IPS-11a (cell line): ENCODE measurements around the gene GALE.
"Not testable (repeated sequence)": the region's sequence is repeated elsewhere in the genome, so short reads cannot be mapped to it uniquely, and the experiment has no call there.

Experiments
- H3K4me3 ChIP-seq: one replicate; pipeline ENCODE4 v1.5.1; 2013; ENCODE audit warnings: low read depth, low read length, control low read depth

GALE gene

DNA sequence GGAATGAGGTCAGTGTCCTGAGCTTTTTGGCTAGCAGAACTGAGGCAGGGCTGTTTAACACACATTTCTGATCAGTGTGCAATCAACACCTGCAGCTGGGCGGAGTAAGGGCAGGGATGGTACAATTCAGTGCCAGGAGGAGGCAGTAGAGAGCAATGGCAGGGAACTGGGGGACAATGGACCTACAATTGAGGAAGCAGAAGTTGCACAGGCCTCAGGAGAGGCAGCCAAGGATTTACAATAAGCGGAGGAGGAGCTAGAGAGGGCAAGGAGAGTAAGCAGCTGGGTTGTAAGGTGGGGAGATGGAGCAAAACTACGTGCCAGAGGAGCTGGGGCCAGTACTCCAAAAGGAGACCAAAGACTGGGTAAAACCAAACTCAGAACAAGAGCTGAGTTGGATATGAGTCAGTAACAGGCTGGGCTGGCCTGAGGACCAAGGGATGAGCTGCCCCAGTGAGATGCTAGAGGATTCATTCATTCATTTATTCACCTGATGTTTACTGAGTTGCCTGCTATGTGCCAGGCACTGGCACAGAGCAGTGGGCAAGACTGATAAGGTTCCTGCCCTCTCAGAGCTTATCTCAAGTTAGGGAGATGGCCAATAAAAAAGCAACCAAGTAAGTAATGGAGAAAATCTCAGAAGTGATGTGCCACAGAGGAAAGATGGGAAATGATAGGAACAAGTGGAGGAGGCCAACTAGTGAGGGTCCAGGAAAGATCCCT, 10.4 kb upstream of the GALE start:
- H3K4me3 ChIP-seq: no peak overlapping the region

DNA sequence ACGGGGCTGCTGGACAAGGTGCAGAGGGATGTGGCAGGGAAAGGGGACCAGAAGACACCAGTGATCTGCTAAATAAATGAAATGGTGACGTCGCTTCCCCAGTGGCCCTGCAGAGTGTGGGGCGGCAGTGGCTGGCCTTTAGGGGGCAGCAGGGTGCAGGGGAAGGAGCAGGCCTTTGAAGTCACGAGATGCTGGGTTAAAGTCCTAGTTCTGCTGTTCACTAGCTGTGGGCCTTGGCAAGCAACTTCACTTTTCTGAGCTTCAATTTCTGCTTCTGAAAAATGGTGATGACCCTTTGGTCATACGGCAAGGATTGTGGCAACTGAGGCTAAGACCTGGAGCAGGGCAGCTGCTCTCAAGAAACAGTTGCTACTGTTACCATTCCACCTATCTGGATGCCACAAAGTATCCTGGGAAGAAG, 9.2 kb upstream of the GALE start:
- no peak overlapping the region for H3K4me3 ChIP-seq

DNA sequence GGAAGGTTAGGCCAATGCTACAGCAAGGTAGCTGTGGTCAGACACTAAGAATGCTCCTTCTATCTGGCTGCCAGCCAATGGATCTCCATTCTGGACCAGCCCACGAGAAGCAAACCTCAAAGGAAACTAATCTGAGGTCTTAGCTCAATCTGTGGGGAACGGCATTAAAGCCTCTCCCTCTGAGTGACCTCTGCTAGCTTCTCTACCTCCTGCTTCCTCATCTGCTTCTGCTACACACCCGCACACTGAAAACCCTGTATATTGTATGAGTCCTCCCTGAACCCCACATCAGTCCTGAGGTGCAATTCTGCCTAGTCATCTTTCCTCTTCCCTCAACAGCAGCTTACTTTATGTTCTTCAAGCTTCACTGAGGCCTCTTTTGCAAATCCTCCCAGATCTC, 6.9 kb upstream of the GALE start:
- no peak overlapping the region for H3K4me3 ChIP-seq

DNA sequence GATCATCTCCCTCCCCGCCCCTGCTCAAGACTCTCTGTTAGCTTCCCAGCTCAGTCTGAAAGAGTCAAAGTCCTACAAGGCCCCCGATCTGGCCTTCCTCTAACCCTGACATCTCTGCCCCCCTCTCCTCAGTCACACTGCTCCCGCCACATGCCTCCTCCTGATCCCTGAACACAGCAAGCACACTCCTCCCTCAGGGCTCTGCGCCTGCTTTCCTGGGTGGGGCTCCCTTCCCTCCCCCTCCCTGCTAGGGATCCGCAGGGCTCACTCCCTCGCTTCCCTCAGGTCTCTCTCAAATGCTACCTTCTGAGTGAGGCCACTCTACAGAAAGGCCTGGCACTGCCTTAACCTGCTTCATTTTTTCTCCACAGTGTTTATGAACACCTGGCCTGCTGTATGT, 5.7 kb upstream of the GALE start:
- no peak overlapping the region for H3K4me3 ChIP-seq

DNA sequence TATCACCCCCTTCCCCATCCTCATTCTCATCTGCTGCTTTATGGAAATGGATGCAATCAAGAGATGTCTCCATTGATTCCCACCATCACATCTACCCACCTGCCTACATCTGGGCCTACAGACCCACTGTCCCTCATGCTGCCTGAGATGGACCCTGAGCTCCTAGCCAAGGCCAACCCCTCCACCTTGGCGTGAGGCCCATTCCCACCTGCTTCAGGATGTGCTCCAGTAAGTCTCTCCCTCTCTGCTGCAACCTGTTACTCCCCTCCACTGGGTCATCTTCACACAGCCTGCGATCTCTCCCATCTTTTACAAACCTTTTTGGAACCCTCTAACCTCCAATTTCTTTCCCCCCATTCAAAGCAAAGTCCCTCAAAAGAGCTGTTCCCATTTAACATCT, 4.5 kb upstream of the GALE start:
- no peak overlapping the region for H3K4me3 ChIP-seq

DNA sequence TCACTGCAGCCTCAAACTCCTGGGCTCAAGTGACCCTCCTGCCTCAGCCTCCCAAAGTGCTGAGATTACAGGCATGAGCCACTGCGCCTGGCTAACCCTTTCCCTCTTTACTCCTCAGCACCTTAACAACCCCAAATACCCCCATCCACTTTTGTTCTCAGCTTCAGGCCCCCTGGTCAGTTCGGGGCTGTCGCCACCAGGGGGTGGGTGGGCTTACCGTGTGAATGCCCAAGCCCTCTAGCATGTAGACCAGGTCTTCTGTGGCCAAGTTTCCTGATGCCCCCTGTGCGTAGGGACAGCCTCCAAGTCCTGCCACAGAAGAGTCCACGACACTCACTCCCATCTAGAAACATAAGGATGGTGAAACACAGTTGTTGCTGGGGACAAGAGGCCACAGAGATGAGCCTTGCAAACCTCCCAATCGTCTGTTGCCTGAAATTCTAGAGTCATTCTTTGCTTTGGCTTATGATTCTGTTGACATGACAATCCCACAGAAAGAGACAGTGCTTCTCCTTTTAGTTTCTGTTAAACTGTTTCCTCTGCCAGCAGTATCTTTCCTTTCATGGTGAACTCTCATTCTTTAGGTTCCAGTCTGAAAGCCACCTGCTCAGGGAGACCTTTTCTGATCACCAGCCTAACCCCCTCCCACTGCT, 3.8 kb upstream of the GALE start:
- no peak overlapping the region for H3K4me3 ChIP-seq

DNA sequence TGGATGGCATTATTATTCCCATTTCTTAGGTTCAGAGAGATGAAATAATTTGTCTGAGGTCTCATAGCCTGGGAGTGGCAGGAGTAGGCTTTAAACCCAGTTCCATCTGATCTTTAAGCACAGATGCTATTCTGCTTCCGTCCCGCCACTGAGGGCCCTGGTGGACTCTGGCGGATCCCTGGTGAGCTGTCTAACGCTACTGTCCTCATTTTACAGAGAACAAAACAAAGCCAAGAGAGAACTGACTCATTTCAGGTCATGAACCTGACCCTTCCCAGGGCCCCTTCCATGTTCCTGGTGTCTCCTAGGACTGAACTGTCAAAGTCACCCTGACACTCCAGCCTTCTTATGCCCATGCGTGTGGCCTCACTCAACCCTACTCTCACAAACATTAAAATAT, 3.1 kb upstream of the GALE start:
- no peak overlapping the region for H3K4me3 ChIP-seq

DNA sequence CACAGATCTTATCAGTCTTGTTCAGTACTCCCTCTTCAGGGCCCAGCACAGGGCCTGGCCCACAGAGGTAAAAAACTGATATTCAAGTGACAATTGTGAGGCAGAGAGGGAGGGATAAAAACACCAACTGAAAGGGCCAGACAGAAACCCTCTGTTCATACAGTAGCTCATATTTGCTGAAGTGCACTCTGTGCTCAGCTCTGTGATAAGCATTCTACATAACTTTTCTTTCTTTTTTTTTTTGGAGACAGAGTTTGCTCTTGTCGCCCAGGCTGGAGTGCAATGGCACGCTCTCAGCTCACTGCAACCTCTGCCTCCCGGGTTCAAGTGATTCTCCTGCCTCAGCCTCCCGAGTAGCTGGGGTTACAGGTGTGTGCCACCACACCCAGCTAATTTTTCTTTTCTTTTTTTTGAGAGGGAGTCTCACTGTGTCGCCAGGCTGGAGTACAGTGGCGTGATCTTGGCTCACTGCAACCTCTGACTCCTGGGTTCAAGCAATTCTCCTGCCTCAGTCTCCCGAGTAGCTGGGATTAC, 2.3 kb upstream of the GALE start:
- not testable (repeated sequence) for H3K4me3 ChIP-seq

DNA sequence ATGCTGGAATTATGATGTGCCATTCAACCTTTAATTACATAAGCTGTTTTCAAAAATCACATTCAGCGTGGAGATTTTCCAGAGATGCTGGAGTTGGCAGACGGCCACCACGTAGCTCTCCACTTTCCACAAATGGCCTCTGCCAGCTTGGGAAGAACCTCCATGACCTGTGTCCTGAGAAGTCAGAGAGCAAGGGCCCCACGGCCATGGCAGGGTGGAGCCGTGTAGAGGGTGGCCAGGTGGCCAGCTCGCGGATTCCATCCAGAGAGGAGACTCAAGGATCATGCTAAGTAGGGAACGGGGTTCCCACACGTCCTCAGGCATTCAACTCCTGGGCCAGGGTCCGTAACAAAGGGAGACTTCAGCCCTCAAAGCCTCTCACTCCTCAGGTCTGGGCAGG, 1.3 kb upstream of the GALE start:
- no peak overlapping the region for H3K4me3 ChIP-seq

DNA sequence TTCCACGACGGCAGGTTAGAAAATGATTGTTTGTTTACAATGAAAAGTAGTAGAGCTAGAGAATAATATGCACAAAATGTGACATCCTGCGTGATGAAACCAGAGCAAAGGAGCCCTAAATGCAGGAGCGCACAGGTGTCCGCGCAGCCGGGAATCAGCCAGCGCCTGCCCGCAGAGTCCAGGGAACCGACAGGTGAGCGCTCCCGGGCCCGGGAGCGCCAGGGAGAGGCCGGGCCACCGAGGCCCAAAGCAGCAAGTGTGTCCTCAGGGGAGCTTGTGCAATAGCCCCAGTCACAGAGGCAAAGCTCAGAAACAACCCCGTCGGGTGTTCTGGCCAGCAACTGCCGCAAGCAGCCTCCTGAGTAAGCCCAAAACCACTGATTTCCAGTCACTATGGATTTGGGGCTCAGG, 789 bp upstream of the GALE start:
- peak overlapping the region; percentile 78 for H3K4me3 ChIP-seq

DNA sequence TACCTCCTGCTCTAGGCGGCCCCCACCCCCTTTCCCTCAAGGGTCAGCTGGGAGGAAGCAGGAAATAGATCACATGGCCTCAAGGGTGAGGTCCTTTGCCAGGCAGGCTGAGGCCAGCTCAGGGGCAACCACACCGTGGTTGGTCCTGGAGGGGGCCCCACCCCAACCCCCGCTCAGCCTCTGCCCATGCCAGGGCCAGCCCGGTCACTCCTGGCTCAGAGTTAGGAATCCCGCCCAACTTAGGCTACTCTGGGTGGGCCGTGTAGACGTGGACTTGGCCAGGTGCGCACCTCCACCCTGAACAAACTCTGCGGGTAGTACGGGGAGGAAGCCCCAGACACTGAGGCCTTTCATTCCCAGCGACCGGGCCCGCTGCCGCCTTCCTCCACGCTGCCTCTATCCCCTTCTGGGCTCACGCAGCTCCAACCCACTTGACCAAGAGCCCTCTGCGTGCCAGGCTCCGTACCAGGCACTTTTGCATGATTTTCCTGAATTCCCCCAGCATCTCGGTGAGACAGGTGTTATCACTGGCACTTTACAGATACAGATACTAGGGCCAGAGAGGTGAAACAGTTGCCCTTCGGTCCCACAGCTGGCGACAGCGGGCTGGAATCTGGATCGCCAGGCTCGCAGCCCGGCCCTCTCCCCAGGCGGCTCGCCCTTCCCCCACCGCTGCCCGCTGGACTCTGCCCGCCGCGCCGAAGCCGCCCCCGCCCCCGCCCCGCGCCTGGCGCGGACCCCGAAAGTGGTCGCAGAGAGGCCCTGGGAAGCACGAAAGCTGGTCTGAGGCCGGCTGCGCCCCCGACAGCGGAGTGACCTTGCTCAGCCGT, 769 bp downstream of the GALE start:
- peak overlapping the region; percentile 78 for H3K4me3 ChIP-seq

DNA sequence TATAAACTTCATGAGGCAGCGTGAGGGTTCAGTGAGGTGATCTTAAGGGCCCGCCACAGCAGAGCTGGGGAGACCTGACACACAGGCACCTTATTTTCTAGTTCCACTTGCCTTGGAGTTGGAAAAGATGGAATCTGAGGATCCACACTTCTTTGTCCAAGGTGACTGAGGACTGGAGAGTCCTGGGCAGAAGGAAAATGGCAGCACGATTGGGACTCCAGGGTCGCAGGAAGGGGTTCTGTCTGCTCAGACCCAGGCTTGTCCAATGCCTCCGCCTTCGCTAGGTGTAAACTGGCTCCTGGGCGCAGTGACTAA, 1.3 kb downstream of the GALE start:
- peak overlapping the region; percentile 78 for H3K4me3 ChIP-seq

DNA sequence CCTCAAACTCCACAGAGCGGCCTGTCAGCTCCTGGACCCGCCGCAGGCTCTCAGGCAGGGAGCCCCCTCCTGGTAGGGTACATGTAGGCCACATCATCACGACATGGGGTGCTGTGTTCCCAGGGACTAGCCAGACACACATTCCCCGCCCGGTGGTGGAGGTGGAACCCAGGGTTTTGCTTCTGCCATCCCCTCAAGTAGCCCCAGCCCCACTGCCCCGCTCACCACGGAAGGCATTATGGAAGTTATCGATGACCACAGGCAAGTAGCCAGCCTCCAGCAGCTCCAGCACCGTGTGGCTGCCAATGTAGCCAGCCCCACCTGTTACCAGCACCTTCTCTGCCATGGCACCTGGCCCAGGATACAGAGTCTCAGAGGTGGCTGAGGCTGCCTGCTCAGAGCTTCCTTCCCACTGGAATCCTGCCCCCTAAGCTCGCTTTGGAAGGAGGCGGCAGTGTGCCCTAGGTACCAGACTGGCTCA, 1.9 kb downstream of the GALE start:
- no peak overlapping the region for H3K4me3 ChIP-seq

DNA sequence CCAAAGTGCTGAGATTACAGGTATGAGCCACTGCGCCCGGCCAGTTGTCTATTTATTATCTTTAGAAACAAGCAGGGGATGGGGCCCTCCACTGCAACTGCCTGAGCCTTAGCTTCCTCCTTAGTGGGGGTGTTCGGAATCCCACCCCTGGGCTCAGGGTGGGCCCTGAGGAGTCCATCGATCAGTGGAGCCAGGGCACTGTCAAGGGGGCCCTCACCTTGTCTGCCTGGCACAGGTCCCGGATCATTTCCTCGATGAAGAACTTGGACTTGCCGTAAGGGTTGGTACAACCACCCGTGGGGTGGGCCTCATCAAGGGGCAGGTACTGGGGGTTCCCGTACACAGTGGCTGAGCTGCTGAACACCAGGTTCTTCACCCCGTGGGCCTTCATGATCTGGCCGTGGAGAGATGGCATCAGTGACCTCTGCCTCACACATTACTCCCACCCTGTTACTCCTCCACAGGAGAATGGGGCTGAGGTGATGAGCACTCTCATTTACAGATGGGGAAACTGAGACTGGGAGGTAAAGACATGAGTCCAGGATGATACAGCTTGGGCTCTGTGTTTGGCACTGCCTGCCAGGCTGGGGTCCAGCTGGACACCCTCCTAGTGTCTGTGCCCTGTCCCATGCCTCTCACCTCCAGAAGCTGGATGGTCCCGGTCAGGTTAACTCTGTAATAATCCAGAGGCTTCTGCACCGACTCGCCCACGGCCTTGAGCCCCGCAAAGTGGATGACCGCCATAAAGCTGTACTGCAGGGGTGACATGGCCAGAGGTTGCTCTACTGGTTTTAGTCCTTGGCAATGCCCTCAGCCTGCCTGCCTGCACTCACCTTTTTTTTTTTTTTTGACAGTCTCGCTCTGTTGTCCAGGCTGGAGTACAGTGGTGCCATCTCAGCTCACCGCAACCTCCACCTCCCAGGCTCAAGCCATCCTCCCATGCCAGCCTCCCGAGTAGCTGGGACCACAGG, 2.8 kb downstream of the GALE start:
- no peak overlapping the region for H3K4me3 ChIP-seq

DNA sequence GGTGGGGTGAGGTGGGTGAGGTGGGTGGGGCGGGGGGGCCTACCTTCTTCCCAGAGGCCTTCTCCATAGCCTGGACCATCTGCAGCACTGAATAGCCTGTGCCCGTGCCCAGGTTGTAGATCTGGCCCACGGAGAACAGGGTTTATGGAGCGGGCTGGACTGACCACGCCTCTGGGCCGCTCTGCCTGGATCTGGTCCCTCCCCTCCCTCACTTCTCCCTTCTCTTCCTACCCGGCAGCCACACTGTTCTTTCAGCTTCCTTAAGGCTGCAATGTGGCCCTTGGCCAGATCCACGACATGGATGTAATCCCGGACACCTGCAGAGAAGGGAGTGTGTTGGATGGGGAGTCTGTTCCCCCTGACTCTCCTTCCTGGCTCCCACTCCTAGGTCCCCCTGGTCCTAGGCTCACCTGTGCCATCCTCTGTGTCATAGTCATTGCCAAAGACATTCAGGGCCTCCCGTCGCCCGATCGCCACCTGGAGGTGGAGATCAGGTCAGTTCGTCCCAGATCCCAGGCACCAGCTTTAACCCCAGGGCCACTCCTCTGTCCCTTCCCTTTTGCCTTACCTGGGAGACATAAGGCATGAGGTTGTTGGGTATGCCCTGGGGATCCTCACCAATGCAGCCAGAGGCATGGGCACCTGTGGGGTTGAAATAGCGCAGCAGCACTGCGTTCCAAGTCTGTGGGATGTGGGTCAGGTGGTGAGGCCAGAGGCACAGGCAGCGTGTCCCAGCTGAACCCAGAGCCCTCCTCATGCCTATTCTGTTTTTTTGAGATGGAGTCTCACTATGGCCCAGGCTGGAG, 3.9 kb downstream of the GALE start:
- H3K4me3 ChIP-seq: no peak overlapping the region

DNA sequence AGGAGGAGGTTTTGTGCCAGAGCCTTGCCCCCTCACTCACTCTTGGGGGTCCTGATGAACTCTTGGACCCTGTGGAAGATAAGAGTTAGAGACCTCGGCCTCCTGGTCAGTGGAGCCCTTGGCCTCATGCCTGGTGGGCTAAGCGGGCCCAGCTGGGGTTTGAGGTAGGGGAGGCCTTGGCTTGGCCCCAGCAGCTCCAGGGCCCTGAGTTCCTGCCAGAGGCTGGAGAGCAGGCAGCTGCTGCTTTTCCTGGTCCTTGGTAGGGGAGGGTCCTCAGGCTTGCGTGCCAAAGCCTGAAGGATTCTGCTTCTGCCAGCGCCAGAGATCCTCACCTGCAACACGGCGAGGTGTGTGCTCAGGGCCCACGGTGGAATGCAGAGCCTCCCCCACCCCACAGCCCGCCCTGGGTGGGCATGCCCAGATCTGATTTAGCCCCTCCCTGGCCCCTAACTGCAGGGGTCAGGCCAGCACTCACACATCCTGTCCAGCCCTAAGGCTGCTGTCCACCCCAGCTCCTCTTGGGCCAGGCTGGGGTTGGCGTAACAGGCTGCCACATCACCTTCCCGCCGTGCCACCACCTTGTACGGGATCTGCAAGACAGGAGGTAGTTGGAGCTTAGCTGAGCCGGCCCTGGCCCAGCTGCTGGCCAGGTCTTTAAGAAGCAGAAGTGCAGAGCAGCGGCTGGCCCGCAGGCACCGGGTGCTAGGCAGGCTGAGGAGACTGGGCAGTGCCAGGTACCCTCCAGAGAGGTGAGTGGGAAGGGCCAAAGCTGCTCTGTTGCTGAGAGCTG, 4.7 kb downstream of the GALE start:
- H3K4me3 ChIP-seq: no peak overlapping the region

DNA sequence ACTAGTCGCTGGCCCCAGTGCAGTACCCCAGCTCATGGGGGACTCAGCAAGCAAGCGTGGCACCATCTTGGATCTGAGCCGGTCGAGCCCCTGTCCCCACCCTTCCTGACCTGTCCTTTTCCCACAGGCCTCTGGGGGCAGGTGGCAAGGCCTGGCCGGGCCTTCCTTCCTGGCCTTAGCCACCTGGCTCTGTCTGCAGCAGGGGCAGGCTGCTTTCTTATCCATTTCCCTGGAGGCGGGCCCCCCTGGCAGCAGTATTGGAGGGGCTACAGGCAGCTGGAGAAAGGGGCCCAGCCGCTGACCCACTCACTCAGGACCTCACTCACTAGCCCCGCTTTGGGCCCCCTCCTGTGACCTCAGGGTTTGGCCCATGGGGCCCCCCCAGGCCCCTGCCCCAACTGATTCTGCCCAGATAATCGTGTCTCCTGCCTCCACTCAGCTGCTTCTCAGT, 5.8 kb downstream of the GALE start:
- H3K4me3 ChIP-seq: not testable (repeated sequence)

DNA sequence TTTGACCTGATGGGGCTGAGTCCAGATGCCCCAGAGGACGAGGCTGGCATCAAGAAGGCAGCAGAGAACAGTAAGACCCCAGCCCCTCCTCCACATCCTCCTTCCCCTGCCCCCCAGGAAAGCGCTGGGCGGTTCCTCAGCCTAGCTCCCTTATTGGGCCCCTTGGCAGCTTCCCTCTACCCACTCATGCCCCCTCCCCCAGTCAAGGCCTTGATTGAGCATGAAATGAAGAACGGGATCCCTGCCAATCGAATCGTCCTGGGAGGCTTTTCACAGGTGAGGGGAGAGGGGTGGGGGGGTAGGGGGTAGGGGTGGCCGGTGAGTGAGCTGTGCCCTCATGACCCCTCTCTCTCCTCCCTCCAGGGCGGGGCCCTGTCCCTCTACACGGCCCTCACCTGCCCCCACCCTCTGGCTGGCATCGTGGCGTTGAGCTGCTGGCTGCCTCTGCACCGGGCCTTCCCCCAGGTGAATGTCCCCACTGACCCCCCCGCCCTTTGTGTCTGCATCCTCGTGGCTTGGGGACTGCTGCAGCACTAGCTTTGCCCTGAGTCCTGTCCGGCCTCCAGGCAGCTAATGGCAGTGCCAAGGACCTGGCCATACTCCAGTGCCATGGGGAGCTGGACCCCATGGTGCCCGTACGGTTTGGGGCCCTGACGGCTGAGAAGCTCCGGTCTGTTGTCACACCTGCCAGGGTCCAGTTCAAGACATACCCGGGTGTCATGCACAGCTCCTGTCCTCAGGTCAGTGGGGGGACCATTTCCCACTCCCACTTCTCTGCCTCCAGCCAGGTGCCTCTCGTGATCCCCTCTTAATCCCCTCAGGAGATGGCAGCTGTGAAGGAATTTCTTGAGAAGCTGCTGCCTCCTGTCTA, 6.5 kb downstream of the GALE start:
- no peak overlapping the region for H3K4me3 ChIP-seq
